HepG2 (cell line): ENCODE measurements around the gene PHF13. TPM values are rescaled to one million over a fixed set of nuclear protein-coding genes. Genes with fewer than 3 reads are reported as not detected.

Experiments used
- EP300 ChIP-seq, 3 experiments: sonication (generic) in 1 of 3; formaldehyde crosslinking in 1 of 3; IDR thresholded peaks; 2 replicates each; pipeline versions ENCODE4 v1.5.1 to v1.6.1; 2011 to 2020; ENCODE audit warnings: low read depth in 2 of 3, low read length in 2 of 3, borderline replicate concordance in 1 of 3, improper control_type of control experiment in 1 of 3, mild to moderate bottlenecking in 1 of 3, missing genetic modification reagents in 1 of 3, moderate library complexity in 1 of 3
- HMG20B ChIP-seq: conservative IDR thresholded peaks from 2 replicates; pipeline ENCODE4 v1.6.1; 2016; ENCODE audit warnings: missing genetic modification reagents, missing compliant biosample characterization
- HMGXB4 ChIP-seq, 2 experiments: sonication (generic) in 1 of 2; formaldehyde crosslinking in 1 of 2; IDR thresholded peaks; 2 replicates each; pipeline versions ENCODE4 v1.4.0 to v1.6.1; 2018 to 2020; ENCODE audit warnings: missing genetic modification reagents in 2 of 2, borderline replicate concordance in 1 of 2, low read depth in 1 of 2, mild to moderate bottlenecking in 1 of 2, missing biosample characterization in 1 of 2
- STAT5B ChIP-seq: sonication (generic); formaldehyde crosslinking; IDR thresholded peaks from 2 replicates; pipeline ENCODE4 v1.4.0; 2020; ENCODE audit warnings: missing genetic modification reagents
- YEATS4 ChIP-seq: sonication (generic); formaldehyde crosslinking; IDR thresholded peaks from 2 replicates; pipeline ENCODE4 v1.4.0; 2020; ENCODE audit warnings: missing genetic modification reagents, borderline replicate concordance
- ZBED4 ChIP-seq: sonication (generic); formaldehyde crosslinking; IDR thresholded peaks from 2 replicates; pipeline ENCODE4 v1.4.0; 2020; ENCODE audit warnings: missing genetic modification reagents, borderline replicate concordance
- ZBTB10 ChIP-seq: sonication (generic); formaldehyde crosslinking; IDR thresholded peaks from 2 replicates; pipeline ENCODE4 v1.4.0; 2020; ENCODE audit warnings: missing genetic modification reagents, borderline replicate concordance
- ZSCAN25 ChIP-seq: sonication (generic); formaldehyde crosslinking; IDR thresholded peaks from 2 replicates; pipeline ENCODE4 v1.8.0; 2022; ENCODE audit warnings: mild to moderate bottlenecking, missing genetic modification reagents
- polyA plus RNA-seq, 8 experiments: library from polyadenylated mRNA; depleted of rRNA in 3 of 8; stranded (reverse) in 7 of 8; unstranded in 1 of 8; fragments of >200 nt; fragmentation: Illumina TruSeq in 4 of 8; extraction: Trizol in 4 of 8; gene quantifications; 2 replicates each; pipeline versions ENCODE4 v1.2.1 to v1.2.3, GENCODE V29; 2011 to 2016; ENCODE audit warnings: low read depth in 4 of 8, missing spikeins in 1 of 8, mixed read lengths in 1 of 8; ENCODE audit not compliant: insufficient read depth in 1 of 8
- total RNA-seq, 5 experiments: library from RNA; depleted of rRNA; stranded (reverse); fragments of >200 nt; fragmentation: Illumina TruSeq; extraction: Trizol; gene quantifications; 2 replicates each; pipeline ENCODE4 v1.2.3, GENCODE V29; 2016; ENCODE audit warnings: low read depth in 1 of 5
- TF ChIP-seq, protein P1 (sequence below): sonication (generic); formaldehyde crosslinking; IDR thresholded peaks from 2 replicates; pipeline ENCODE4 v1.4.0; 2020; ENCODE audit warnings: low read depth, missing genetic modification reagents
- TF ChIP-seq, protein P2 (sequence below): sonication (generic); formaldehyde crosslinking; IDR thresholded peaks from 2 replicates; pipeline ENCODE4 v1.8.1; 2022; ENCODE audit warnings: low read depth, mild to moderate bottlenecking, missing genetic modification reagents

The PHF13 gene
- total and polyA plus RNA-seq, 2 of the 13 experiments (the other 11 are each of a cell fraction or from before 2014, with no cell fraction given), result 4.7 to 7.4 TPM

DNA sequence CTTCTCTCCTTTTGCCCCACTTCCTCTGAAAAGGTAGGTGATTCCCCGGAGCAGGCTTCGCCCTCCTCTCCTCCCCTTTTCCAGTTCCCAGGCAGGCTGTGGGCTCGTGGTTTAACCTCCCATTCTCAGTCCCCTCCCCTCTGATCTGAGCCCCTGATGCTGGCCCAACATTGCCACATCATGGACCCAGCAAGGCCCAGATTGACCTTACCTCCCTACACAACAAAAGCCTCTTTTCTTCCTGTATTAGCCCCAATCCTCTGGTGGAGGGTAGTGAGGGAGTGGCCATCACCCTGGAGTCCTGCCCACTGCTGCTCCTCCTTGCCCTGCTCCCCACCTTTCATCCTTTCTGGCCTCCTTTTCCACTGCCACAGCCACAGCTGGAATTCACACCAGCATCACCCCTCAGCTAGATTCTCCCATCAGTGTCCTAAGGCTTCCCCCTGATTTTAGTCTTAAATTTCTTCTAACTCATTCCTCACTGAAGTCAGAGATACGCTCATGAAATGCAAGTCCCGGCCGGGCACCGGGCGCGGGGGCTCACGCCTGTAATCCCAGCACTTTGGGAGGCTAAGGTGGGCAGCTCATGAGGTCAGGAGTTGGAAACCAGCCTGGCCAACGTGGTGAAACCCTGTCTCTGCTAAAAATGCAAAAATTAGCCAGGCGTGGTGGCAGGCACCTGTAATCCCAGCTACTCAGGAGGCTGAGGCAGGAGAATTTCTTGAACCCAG, 40.7 kb upstream of the PHF13 start (continued):
- TF ChIP-seq ZSCAN25 (CRISPR knock-in tag) (0 out of 2 replicates have a peak, but pooled peaks have one; percentile 26), EP300 (IDR thresholded peaks at IDR 0.05; ENCODE audit: low read depth in 2 of 2, low read length in 2 of 2) (peak in 1 of 2 experiments; percentile 47; a peak in 1 of 4 replicates), EP300 (CRISPR knock-in tag; IDR thresholded peaks at IDR 0.05; ENCODE audit: borderline replicate concordance) (no peak), ZBTB10 (CRISPR knock-in tag) (no peak), STAT5B (no peak), HMG20B (CRISPR knock-in tag) (0 out of 2 replicates have a peak, but pooled peaks have one; percentile 34), HMGXB4 (CRISPR knock-in tag; IDR thresholded peaks at IDR 0.05; ENCODE audit: borderline replicate concordance in 1 of 2, low read depth in 1 of 2) (0 out of 4 replicates have a peak, but pooled peaks of 1 of the 2 experiments have one; percentile 30), YEATS4 (CRISPR knock-in tag) (no peak), ZBED4 (CRISPR knock-in tag) (peak; percentile 90; the same call in 1 of the 2 replicates)
- TF ChIP-seq, protein P1, sequence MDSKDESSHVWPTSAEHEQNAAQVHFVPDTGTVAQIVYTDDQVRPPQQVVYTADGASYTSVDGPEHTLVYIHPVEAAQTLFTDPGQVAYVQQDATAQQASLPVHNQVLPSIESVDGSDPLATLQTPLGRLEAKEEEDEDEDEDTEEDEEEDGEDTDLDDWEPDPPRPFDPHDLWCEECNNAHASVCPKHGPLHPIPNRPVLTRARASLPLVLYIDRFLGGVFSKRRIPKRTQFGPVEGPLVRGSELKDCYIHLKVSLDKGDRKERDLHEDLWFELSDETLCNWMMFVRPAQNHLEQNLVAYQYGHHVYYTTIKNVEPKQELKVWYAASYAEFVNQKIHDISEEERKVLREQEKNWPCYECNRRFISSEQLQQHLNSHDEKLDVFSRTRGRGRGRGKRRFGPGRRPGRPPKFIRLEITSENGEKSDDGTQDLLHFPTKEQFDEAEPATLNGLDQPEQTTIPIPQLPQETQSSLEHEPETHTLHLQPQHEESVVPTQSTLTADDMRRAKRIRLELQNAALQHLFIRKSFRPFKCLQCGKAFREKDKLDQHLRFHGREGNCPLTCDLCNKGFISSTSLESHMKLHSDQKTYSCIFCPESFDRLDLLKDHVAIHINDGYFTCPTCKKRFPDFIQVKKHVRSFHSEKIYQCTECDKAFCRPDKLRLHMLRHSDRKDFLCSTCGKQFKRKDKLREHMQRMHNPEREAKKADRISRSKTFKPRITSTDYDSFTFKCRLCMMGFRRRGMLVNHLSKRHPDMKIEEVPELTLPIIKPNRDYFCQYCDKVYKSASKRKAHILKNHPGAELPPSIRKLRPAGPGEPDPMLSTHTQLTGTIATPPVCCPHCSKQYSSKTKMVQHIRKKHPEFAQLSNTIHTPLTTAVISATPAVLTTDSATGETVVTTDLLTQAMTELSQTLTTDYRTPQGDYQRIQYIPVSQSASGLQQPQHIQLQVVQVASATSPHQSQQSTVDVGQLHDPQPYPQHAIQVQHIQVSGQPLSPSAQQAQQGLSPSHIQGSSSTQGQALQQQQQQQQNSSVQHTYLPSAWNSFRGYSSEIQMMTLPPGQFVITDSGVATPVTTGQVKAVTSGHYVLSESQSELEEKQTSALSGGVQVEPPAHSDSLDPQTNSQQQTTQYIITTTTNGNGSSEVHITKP (CRISPR knock-in tag), result no peak
- TF ChIP-seq, protein P2, sequence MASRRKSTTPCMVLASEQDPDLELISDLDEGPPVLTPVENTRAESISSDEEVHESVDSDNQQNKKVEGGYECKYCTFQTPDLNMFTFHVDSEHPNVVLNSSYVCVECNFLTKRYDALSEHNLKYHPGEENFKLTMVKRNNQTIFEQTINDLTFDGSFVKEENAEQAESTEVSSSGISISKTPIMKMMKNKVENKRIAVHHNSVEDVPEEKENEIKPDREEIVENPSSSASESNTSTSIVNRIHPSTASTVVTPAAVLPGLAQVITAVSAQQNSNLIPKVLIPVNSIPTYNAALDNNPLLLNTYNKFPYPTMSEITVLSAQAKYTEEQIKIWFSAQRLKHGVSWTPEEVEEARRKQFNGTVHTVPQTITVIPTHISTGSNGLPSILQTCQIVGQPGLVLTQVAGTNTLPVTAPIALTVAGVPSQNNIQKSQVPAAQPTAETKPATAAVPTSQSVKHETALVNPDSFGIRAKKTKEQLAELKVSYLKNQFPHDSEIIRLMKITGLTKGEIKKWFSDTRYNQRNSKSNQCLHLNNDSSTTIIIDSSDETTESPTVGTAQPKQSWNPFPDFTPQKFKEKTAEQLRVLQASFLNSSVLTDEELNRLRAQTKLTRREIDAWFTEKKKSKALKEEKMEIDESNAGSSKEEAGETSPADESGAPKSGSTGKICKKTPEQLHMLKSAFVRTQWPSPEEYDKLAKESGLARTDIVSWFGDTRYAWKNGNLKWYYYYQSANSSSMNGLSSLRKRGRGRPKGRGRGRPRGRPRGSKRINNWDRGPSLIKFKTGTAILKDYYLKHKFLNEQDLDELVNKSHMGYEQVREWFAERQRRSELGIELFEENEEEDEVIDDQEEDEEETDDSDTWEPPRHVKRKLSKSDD, result no peak
